HG02973 (cell line): Measurements from ENCODE around the gene SDC1.
"Not testable (repeated sequence)": the region's sequence is repeated elsewhere in the genome, so short reads cannot be mapped to it uniquely, and the experiment has no call there.

Experiments
- ATAC-seq: cut with Tn5 transposase; IDR thresholded peaks from one replicate; pipeline ENCODE4 v1.9.1; 2021; ENCODE audit warnings: moderate library complexity; ENCODE audit not compliant: unreplicated experiment

SDC1 gene

DNA sequence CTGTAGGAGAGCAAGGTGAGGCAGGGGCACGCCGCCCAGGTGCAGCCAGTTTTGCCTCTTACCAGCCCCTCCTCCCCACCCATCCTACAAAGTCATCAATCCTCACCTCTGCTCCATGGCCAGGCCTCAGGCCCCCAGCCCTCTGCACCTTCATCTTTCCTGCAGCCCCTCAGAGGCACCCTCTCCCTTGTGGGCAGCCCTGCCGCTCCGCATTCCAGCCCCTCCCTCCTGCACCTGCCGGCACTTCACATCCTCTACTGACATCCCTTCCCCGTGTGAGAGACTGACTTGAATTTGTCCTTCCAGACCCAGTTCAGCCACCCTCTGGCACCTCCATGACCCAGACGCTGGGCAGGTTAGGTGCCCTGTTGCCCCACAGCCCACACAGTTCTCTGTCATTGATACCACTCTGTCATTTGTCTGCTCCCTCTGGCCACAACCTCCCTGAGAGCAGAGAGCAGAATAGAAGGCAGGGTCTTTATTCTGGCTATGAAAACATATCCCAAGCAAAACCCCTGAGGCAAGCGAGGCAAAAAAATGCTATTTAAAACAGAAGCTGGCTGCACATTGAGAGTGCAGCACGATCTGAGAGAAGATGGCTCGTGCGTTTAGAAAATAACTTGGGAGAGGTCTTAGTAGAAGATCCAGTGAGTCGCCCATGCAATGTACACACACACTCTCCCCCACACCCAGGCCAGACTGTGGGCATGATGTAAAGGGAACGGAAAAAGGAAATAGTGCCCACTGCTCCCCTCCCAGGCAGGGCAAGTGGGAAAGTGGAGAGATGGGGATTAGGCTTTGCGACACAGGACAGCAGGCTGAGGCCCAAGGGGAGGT lies 25.9 kb downstream of the SDC1 start:
- no peak for ATAC-seq

DNA sequence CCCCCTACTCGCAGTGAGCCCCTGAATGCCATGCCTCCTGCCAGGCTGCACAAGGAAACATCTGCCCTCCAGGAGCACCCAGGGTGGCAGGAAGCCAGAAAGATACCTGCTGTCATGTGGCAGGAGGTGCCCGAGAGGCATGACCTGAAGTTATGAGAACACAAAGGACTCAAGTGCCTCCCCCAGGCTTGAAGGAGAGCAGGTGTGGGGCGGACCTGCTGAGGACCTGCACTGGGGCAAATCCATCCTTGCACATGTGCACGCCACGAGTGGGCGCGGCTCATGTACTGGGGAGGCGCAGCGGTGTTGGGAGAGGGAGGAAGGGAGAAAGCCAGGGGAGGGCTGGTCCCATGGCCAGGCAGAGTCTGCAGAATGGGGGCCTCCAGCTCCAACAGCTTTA lies 26.9 kb downstream of the SDC1 start:
- no peak for ATAC-seq

- no peak for ATAC-seq
These were observed 27.7 kb downstream of the SDC1 start for GRCh38 chr2:20197192-20197591.

GRCh38 chr2:20196657-20197161 lies 28.2 kb downstream of the SDC1 start:
- no peak for ATAC-seq

GRCh38 chr2:20196053-20196656 lies 28.8 kb downstream of the SDC1 start:
- no peak for ATAC-seq

DNA sequence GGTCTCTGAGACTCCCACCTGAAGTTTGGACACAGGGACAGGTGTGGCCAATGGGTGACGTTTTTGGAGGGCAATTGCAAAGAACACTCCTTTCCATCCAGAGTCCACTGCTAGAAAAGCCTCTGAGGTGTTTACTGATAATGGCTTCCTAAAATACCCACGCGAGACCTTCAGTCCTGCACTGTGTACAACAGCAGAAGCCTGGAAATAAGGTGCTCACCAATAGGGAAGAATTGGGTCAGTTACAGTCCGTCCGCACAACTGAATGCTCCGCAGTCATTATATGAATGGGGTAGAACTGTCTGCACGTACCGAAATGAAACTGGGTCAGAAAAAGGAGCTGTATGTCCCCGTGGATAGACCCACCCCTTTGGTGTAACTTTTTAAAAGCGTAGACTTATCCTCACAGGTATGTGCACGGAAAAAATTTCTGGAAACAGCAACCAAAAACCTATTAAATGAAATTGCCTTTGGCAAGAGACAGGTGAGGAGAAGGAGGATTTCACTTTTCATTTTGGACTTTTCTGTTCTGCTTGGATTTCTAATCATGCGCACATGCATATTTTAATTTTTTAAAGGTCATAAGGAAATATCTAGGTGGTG lies 29.4 kb downstream of the SDC1 start:
- no peak for ATAC-seq

GRCh38 chr2:20195016-20195411 lies 29.9 kb downstream of the SDC1 start:
- not testable (repeated sequence) for ATAC-seq

GRCh38 chr2:20194097-20195015 lies 30.6 kb downstream of the SDC1 start:
- no peak for ATAC-seq

GRCh38 chr2:20193185-20193584 lies 31.7 kb downstream of the SDC1 start:
- ATAC-seq = no peak

DNA sequence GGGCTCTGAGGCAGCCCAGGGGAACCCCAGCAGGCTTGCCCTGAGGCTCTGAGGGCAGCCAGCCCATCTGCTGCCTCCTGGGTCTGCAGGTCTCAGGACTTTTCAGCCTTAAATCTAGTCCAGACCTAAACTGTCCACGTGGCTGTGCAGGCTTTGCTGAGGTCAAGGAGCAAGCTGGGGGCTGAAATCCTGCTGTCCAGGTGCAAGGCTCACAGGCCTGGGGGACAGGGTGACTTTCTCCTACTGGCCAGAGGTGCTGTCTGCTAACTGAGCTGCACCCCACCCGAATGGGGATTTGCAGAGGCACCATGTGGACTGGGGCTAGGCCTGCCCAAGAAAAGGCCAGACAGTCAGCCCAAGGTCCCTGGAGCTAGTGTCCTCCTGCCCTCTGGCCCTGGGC lies 32.1 kb downstream of the SDC1 start:
- ATAC-seq = no peak

DNA sequence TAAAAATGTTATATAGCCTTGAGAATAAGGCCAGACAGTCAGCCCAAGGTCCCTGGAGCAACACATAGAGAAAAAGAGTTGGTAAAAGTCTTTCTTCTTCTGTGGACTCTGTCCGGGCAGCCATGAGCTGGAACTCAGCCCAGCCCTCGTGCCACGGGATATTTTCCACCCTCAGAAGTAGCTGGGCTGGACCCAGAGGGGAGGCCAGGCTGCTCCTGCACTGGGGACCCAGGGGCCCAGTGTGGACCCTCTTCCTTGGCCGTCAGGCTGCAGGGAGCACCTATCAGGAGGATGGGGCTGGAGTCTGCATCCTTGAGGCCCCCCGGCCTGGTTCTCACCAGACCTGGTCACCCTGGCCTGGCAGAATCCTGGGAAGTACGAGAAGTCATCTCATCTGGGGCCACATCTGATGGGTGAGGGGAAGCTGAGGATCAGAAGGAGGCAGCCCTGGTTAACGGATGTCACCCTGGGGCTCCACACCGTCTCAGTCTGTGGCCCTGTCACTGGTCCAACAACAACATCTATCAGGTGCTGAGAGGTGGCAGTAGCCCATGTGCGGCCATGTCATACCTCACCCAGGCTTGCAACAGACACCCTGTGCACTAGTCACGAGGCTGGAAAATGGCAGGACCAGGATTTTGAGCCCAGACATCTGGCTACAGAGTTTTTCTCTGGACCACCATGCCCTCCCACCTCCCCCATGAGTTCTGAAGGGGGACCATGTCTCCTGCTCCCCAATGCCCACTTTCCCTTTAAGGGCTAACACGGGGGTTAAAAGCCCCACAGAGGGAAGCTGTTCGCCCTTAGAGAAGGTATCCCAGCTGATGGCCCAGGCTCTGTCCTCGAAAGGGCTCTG lies 33.0 kb downstream of the SDC1 start:
- no peak for ATAC-seq

GRCh38 chr2:20190876-20191713 lies 33.8 kb downstream of the SDC1 start:
- no peak for ATAC-seq

GRCh38 chr2:20190170-20190569 lies 34.8 kb downstream of the SDC1 start:
- ATAC-seq = no peak

DNA sequence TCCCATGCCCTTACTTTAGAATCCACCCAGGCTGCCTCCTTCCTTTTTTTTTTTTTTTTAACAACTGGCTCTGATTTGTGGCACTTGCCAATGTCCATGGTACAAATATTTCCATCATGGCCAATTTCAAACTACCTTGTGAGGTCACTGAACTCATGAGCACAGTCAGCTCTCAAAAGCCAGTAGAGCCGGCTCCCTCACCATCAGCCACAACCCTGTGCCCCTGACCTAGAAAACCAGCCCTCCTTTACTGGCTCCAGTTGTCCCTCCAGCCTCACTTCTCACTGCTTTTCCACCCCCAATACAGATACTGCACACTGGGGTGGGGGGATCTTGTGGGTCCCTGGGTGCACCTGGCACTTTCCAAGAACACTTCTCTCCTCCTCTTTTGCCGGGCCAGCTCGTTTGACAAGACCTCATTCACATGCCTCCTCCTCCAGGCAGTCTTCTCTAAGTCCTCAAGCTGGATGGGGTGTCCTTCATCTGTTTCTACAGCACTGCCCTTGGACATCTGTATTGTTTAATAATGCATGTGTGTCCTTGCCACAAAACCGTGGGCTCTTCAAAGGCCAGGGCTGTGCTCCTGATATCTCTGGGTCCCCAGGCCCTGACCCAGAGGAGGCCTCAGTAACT lies 35.5 kb downstream of the SDC1 start:
- ATAC-seq = no peak

DNA sequence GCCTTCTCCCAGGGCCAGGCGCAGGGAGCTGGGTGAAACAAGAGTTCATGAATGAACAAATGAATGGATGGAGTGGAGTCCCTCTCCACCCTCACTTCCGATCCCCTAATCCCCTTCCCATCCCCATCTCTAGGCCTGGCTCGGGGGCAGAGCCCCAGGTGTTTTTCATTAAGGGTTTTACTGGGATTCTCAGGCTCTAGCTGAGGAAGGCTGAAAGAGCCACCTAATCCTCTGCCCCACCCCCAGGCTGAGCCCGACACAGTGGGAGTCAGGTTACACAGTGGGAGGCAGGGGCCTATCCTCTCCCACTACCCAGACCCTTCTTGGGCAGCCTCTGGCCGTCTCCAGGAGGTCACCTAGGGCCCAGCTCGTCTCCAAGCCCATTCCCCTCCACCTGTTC lies 36.1 kb downstream of the SDC1 start:
- ATAC-seq = no peak

DNA sequence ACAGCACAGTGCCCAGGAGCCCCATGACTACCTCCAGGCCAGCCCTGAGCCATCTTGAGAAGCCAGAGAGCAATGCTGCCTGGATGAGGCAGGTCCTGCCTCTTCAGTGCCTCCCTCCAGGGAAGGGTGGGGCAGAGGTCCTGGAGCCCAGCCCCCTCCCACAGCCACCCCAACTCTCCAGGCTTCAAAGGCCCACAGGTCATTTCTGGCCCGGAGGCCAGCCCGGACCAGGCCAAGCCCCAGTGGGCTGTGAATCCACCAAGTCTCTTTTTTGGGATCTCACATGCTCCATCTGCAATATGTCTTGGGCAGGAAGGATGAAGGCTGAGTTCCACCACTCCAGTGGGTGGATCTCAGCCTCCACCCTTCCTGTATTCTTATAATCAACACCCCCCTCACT lies 36.7 kb downstream of the SDC1 start:
- ATAC-seq = no peak

GRCh38 chr2:20187331-20187730 lies 37.6 kb downstream of the SDC1 start:
- ATAC-seq = no peak

- no peak for ATAC-seq
These were observed 38.1 kb downstream of the SDC1 start for GRCh38 chr2:20186855-20187187.
